ENCODE data around the gene MSRB3. TPM values are rescaled to one million over a fixed set of nuclear protein-coding genes. Genes with fewer than 3 reads are reported as not detected.

MSRB3 gene
- total and polyA plus RNA-seq, 2 of the 4 experiments (the other 2 are of a cell fraction): 31.7 to 35.7 TPM

DNA sequence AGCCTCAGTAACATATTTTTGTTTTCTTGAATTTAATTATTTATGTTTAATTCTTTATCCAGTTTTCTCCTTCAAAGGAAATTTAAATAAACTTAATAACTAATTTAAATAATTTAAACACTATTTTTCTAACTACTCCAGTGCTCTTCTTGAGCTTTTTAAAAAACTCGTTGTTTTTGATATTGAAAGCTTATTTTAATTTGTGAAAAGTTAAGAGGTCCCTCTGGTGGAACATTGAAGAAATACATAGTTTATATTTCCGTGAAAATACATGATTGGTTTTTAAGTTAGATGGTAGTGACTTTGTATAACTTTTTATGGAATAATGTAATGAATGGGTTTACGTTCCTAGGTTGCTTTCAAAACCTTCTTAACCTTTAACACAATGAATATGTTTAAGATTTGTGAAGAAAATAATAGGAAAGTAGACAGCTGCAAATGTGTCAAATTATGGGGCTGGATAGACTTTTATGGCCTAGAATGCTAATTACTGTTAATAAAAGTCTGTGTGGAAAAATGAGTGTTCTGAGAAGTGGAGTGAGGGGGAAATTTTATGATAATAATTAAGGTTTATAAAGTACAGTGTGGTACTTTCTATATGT, 45.9 kb upstream of the MSRB3 start:
- ChIA-PET POLR2A (ENCODE audit: unreplicated experiment) (no interaction called here), CTCF (interaction anchor here (0.7 to 1.6 kb wide), 6 partner anchors 8 to 342 kb away, joined by 3 to 7 read pairs (median 4); no protein-coding TSS in a partner anchor)
- no CpG with 5 or more reads among the region's 3 CpGs for WGBS, 2 experiments (ENCODE audit: extremely low coverage in 2 of 2, insufficient read length in 1 of 2)
- Histone ChIP-seq H4K5ac (ENCODE audit: low read depth, low read length) (no peak overlapping the region), H3K79me1 (ENCODE audit: low read depth in 1 of 2, low read length in 2 of 2) (peaks cover 14 to 15% of the 10 kb centered on the region in 2 experiments), H3K23ac (ENCODE audit: low read depth, low read length) (no peak overlapping the region), H2BK15ac (ENCODE audit: low read depth, low read length) (no peak overlapping the region), H2BK120ac (ENCODE audit: low read depth, low read length) (no peak overlapping the region), H3K4me1 (ENCODE audit: control insufficient read depth, insufficient read depth, low read length) (no peaks in the 10 kb centered on the region), H2BK20ac (ENCODE audit: low read depth, low read length) (no peak overlapping the region), H2BK5ac (ENCODE audit: low read depth, low read length, poor library complexity, severe bottlenecking) (no peak overlapping the region), H3K4me2 (ENCODE audit: low read depth, low read length) (0 out of 2 replicates have a peak overlapping the region, but pooled peaks have one; percentile 21), H4K91ac (ENCODE audit: insufficient read depth, low read depth, low read length) (no peak overlapping the region), H3K27ac (ENCODE audit: insufficient read depth, low read length) (no peak overlapping the region), H2AK5ac (ENCODE audit: low read depth, low read length) (no peak overlapping the region), H3K9me3 (ENCODE audit: control insufficient read depth, insufficient read depth, low read length) (peaks cover 2% of the 10 kb centered on the region; the same call in 1 of the 2 replicates), H3K18ac (ENCODE audit: low read depth, low read length) (no peak overlapping the region), H2AFZ (replicated peaks; ENCODE audit: low read length, poor library complexity) (no peak overlapping the region), H4K20me1 (ENCODE audit: insufficient read depth, low read length) (no peaks in the 10 kb centered on the region), H3K9ac (ENCODE audit: low read depth, low read length) (no peak overlapping the region), H4K8ac (ENCODE audit: low read depth in 2 of 2, low read length in 2 of 2) (no peak overlapping the region), H3K14ac (replicated peaks; ENCODE audit: low read depth, low read length) (no peak overlapping the region), H3K9me1 (ENCODE audit: insufficient read depth, low read length) (0 out of 2 replicates have a peak, but pooled peaks cover 3% of the 10 kb centered on the region), H3K56ac (ENCODE audit: extremely low read depth, insufficient read depth, low read length) (no peak overlapping the region), H3K4me3 (ENCODE audit: insufficient read depth, low read depth, low read length) (no peak overlapping the region), H2AK9ac (replicated peaks; ENCODE audit: low read depth, low read length, poor library complexity) (no peak overlapping the region), H3K4ac (ENCODE audit: low read depth, low read length) (no peak overlapping the region), H3K27me3 (ENCODE audit: control insufficient read depth, insufficient read depth, low read length) (no peaks in the 10 kb centered on the region), H3K36me3 (ENCODE audit: control insufficient read depth, insufficient read depth, low read length) (no peaks in the 10 kb centered on the region)
- in situ Hi-C loops (cut with MboI; ENCODE audit: low sequenced_read_pairs): loop anchor here (25.0 kb wide), 1 partner anchor 345 kb away; no protein-coding TSS in a partner anchor
- dilution Hi-C loops (cut with HindIII; ENCODE audit: low sequenced_read_pairs, unreplicated experiment): no loop called here
- no TSS peak for BruUV-seq (replicated peaks)
- peak; percentile 65 for ATAC-seq (ENCODE audit: low read depth)
- DNase-seq: peak; percentile 38
- no peak for TF ChIP-seq RFX5 (IDR thresholded peaks at IDR 0.05; ENCODE audit: low read depth, low read length)
- TF ChIP-seq RAD21 (IDR thresholded peaks at IDR 0.05; ENCODE audit: low read length): peak; percentile 36
- TF ChIP-seq, protein P1, sequence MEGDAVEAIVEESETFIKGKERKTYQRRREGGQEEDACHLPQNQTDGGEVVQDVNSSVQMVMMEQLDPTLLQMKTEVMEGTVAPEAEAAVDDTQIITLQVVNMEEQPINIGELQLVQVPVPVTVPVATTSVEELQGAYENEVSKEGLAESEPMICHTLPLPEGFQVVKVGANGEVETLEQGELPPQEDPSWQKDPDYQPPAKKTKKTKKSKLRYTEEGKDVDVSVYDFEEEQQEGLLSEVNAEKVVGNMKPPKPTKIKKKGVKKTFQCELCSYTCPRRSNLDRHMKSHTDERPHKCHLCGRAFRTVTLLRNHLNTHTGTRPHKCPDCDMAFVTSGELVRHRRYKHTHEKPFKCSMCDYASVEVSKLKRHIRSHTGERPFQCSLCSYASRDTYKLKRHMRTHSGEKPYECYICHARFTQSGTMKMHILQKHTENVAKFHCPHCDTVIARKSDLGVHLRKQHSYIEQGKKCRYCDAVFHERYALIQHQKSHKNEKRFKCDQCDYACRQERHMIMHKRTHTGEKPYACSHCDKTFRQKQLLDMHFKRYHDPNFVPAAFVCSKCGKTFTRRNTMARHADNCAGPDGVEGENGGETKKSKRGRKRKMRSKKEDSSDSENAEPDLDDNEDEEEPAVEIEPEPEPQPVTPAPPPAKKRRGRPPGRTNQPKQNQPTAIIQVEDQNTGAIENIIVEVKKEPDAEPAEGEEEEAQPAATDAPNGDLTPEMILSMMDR (conservative IDR thresholded peaks at IDR 0.05; ENCODE audit: low read depth, low read length): peak; percentile 47
- TF ChIP-seq POLR2A (IDR thresholded peaks at IDR 0.05; ENCODE audit: low read depth, low read length): no peak
- TF ChIP-seq SMC3 (IDR thresholded peaks at IDR 0.05; ENCODE audit: low read depth, low read length): peak; percentile 48
- intact Hi-C loops (cut with micrococcal nuclease): loop anchor here (2.0 to 5.0 kb wide), 2 partner anchors 110 to 342 kb away; partner anchors contain the start of gene WIF1

Measured in IMR-90 (cell line).